ENCODE measurements around the gene TAPT1.
"Not testable (repeated sequence)": the region's sequence is repeated elsewhere in the genome, so short reads cannot be mapped to it uniquely, and the experiment has no call there.

The TAPT1 gene

DNA sequence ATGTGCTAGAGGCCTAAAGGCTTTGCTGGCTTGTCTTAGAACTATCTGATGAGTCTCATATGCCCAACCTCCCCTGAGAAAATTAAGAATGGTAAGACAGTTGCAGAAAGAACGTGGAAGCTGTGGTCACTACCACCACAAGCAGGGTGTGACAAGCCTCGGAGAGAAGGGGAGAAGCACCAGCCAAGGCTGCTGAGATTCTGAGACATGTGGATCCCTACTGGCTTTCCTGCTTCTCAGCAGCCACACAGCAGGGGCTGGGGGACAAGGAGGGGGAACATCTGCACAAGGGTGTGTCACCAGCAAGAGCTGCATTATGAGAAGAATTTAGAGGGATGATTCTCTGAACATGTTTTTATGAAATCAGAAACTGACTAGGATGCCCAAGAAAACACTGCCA is 19.4 kb downstream of the TAPT1 start:
- no peak for DNase-seq

DNA sequence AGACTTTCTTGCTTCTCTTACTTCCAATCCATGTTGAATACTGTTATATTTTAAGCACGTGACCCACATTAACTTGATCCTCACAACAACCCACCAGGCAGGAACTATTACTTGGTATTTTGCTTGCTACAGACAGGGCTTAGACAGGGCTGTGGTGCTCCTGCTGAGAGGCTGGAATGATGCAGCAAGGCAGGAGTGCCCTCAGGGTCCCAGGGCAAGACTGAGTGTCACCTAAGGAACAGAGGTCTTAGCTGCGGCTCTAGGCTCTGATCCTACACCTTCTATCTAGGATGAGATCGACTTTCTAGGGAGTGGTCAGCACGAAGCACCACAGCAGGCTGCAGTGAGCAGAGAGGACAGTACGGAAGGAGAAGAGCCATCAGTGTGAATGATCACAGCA is 20.0 kb downstream of the TAPT1 start:
- DNase-seq = no peak

DNA sequence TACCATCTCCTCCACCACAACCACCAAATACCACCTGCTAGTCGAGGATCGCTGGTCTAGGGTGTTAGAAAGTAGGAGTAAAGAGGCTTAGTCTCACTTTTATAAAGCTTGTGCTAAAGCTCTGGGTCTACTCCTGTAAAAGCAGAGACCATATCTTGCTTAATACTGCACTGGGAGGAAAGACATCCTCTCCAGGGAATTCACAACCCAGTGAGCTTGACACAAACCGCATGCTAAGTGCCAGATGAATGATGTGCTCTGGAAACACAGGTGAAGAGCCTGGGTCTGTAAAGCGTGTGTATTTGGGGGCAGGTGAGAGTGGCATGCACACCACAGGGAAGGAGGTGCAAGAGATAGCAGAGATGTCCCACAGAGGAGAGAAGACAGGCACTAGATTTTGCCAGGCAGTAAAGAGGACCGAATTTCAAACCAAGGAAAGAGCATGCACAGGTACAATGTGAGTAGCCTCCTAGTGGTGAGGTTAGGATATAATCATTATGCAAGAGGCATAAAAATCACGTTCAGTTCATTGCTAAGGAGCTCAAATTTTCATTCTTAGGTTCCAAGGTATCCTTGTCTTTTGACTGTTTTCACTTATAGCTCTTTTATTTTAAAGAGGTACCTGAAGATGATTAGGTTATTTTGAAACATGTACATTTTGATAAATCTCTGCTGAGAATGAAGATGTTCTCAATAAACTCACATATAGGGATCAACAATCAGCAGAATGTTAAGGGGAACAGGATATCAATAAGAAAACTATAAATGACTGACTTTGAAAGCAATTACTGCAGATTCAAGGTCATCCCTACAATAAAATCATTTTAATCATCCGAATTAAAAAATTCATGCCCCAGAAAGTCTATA is 20.7 kb downstream of the TAPT1 start:
- no peak for DNase-seq

- no peak for DNase-seq
These were observed 21.8 kb downstream of the TAPT1 start for GRCh38 chr4:16204505-16204904.

DNA sequence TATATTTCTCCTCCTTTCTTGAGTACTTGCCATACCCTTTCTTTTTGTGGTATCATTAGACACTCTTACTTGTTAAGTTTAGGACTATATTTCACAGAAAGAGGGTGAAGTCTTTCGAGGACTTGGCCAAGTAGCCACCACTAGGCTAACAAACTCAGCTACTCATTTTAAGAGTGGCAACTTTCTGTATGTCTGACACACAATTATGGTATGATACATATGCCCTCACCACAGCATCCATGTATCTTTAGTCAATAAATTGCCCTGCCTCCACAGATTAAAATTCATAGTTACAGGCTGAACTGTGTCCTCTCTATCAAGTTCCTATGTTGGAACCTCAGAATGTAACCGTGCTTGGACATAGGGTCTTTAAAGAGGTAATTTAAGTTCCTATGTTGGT is 23.2 kb downstream of the TAPT1 start:
- no peak for DNase-seq

GRCh38 chr4:16202598-16202997 is 23.7 kb downstream of the TAPT1 start:
- DNase-seq = no peak

DNA sequence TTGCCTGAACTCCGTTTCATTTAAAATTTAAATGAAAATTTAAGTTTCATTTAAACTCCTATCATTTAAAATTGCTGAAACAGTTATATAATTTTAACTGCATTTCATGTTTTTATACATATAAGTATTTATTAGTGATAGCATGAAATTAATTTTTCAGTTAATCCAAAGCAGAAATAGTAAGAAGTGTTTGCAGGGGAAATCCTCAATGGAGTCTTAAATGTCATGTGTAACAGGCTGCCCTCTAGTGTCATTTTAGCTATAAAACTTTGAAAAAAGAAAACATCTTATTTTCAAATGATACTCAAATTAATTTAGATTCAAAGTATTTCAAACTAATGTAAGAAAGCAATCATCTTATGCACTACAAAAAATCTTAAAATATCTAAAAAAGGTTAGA is 27.2 kb downstream of the TAPT1 start:
- DNase-seq = no peak

DNA sequence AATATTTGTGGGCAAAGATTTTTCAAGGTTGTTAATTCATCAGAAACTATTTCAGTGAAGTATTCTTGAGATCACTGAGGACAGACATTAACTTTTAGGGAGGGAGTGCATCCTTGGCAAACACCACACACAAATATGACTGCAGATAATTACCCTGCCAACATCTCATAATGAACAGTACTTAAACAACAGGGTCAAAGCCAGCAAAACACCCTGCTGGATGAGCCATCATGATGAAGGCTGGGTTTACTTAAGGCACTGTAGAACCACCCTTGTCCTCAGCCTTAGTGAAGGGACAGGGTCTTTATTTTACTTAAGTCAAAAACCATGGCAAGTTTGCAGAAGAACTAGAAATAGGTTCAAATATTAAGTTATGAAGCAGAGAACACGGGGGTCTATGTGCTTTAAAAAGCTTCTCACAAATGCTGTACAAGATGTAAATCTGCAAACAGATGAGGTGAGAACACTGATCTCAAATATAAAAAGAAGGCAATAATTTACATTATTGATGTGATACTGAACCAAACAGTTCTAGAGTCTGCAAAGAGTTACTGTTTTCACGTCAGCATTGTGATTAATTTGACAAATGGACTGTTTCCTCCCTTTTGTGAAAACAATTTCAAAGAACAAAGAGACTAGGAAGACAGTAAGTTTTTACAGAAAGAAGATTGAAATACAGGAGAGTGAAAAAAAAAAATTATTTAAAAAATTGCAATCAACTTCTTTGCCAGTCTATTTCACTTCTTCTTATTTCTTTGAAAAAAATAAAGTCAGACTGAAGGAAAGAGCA is 28.2 kb downstream of the TAPT1 start:
- DNase-seq = no peak

DNA sequence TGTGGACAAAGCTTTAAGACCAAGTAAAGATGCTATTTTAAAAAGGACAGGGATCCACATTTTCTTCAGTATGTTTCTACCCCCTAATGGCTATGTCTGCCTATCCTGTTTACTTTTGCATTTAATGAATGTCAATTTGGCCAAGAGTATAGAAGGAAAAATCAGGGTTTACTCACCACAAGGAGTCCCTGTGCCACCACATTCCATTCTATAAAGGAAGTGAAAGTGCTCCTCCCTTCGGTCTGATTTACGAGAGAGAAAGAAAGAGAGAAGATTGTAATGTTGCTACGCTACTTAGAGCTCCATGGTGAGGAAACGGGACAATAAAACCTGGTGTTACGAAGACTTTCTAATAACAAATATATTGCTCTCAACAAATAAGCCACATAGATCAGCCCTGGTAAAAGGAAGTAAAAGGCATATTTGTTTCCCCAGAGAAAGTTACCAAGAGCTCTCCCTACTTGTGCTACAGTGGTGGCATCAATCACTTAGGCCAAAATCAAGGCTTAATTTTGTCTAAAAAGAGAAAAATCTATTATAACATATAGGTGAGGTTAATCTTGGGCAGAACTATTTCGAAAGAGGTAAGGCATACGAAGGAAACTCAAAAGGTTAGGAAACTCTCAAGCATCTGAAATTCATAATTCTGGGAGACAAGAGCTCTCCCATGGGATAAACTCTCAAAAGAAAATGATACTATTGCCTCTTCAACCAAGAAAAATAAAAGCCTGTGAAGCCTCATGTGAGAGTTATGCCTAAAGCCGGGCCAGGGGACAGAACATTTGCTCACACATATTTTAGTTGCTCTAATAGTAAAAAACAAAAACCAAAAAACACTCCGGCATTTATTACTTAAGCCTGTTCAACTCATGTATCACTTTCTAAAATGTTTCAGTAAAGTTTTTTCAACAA is 29.5 kb downstream of the TAPT1 start:
- DNase-seq = no peak

GRCh38 chr4:16195209-16195608 is 31.1 kb downstream of the TAPT1 start:
- no peak for DNase-seq

DNA sequence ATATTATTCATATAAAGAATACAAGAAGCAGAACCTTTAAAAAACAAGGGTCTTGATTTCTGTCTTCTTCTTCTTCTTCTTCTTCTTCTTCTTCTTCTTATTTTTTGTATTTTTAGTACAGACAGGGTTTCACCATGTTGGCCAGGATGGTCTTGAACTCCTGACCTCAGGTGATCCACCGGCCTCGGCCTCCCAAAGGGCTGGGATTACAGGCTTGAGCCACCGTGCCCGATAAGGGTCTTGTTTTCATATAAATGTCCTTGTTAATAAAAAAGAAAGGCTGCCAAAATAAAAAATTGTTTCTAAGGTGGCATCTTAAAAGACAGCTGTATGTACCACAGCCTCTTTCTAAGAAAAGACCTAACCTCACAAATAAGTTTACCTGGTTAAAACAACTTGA is 31.5 kb downstream of the TAPT1 start:
- DNase-seq = not testable (repeated sequence)

DNA sequence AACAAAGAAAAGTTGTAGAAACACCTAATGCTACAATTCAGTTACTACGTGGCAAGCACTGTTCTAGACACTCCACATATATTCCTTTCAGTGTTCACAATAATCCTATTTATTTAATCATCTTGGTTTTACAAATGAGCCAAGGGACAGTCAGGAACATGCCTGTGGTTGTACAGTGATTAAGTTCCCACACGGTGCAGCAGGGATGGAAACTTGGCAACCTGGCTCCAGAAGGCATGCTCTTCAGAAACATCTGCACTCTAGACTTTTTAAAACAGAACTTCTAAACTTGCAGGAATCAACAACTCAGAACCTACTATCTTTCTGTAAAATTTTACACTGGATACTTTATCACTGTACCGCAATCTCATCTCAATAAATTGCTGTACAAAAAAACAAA is 32.1 kb downstream of the TAPT1 start:
- DNase-seq = no peak

DNA sequence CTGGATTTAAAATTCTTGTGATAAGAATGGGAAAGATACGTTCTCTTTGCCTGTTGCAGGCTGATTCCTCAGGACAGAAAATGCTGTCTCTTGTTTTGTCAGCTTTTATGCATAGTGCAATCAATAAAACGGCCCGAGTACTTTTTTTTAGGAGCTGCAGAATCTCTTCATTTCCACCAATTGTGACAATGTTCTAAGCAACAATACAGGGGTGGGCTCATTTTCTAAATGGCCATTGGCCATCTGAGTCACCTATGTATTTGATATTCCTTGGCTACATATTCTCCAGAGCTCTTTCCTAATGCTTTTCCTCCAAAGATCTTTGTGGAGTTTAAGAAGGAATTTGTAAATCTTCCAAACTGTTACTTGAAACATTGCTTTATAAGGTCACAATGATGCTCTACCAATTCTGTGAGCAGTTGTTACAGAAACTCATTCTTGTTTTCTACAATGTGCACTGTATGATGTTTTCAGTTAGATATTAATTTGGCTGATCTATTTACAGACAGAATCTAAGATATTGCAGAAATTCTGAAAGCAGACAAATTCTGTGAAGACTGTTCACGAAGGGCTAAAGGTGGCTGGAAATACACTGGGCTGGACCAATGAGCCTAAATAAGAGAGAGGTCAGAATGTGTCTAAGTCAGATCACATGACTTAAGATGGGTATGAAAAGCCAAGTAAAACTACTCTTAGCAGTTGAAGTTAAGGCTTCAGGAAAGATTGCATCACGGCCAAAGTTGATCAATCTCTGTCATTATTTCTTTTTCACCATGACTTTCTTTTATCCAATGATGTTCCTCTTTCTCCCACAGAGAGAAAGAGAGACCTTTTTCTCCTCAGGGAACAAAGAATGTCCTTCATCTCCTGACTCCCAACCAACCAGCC is 33.4 kb downstream of the TAPT1 start:
- no peak for DNase-seq

DNA sequence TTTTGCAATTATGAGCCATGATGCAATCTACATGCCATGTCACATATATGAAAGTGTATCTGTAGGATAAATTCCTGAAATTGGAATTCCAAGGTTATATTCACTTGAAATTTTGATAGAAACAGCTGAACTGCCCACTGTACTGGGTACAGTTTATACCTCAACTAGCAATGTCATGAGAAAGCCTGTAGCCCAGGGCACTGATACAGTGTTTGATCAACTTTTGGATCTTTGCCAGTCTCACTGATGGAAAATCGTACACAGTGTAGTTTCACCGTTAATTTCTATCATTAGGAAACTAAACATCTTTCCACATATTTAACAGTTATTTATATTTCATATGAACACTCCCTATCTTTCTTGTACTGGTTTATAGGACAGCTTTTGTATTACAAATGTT is 34.2 kb downstream of the TAPT1 start:
- DNase-seq = no peak

- no peak for DNase-seq
These were observed 38.8 kb downstream of the TAPT1 start for GRCh38 chr4:16187455-16187854.

GRCh38 chr4:16186986-16187385 is 39.3 kb downstream of the TAPT1 start:
- no peak for DNase-seq

- no peak for DNase-seq
These were observed 42.7 kb downstream of the TAPT1 start for GRCh38 chr4:16183604-16184003.

GRCh38 chr4:16176621-16177020 is 49.6 kb downstream of the TAPT1 start:
- no peak for DNase-seq

GRCh38 chr4:16171831-16172230 is 54.4 kb downstream of the TAPT1 start:
- no peak for DNase-seq

DNA sequence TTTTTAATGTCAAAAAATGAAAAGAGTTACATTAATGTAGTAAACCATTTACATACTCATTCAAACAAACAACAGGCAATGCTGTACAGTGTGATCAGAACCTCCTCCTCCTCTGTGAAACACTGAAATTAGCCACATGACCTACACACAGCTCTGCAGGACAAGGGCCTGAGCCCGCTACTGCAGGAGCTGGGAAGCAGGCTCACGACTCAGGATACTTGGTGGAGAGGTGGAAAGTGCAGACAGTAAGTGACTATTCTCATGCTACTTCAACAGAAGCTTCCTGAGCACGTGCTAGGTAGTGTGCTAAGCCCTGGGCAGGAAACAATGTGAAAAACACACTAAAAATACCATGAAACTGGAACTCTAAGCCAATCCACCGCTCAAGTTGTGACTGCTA is 56.8 kb downstream of the TAPT1 start:
- DNase-seq = no peak

- DNase-seq = no peak
These were observed 57.4 kb downstream of the TAPT1 start for GRCh38 chr4:16168710-16169388.

DNA sequence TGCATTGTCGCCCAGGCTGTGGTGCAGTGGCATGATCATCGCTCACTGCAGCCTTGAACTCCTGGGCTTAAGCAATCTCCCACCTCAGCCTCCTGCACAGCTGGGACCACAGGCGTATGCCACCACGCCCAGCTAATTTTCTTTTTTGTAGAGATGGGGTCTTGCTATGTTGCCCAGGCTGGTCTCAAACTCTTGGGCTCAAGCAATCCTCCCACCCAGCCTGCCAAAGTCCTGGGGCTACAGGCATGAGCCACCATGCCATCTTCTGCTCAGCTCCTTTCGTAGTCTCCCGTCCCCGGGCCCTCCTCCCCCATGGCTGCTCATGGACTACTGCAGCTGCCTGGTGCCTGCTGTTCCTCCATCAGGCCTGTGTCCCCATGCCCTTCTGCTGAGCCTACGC is 58.1 kb downstream of the TAPT1 start:
- DNase-seq = no peak
